GM10266 (cell line): ENCODE data around the gene GNAZ.

Experiments used
- DNase-seq: peaks from one replicate; pipeline ENCODE4 v3.0.0; 2012; ENCODE audit errors: extremely low spot score
- TF ChIP-seq, protein P1 (sequence below): IDR thresholded peaks from 2 replicates; pipeline ENCODE4 v1.5.1; 2012; ENCODE audit warnings: mild to moderate bottlenecking, low read depth; ENCODE audit not compliant: control insufficient read depth, insufficient read depth; ENCODE audit errors: missing control alignments

Gene GNAZ

DNA sequence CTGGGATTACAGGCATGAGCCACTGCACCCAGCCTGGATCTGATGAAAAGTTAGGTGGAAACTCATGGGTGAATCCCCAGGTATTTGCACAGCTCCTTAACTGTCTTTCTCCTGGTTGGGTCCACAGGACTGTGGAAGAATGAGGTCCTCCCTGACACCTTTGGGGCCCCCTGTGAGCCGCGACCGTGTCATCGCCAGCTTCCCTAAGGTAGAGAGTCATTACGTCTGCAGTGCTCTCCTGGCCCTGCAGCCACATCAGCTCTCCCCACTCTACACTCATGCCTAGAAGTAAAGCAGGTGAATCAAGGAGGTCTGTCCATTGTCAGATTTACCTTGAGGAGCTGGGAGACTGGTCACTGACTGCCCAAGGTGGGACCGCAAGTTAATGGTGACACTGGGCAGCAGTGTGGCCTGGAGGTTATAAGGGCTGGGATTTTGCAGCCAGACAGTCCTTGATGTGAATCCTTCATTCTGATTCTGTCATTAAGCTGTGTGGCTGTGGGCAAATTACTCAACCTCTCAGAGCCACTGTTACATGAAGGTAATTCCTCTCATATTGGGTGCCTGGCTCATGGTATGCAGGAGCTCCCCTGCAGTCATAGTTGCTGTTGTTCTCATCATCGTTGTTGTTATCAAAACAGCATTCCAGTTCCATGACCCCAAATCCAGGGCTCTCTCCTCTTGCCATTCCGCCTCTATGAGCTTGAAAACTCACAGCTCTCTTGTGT lies 76.3 kb downstream of the GNAZ start:
- TF ChIP-seq, protein P1, sequence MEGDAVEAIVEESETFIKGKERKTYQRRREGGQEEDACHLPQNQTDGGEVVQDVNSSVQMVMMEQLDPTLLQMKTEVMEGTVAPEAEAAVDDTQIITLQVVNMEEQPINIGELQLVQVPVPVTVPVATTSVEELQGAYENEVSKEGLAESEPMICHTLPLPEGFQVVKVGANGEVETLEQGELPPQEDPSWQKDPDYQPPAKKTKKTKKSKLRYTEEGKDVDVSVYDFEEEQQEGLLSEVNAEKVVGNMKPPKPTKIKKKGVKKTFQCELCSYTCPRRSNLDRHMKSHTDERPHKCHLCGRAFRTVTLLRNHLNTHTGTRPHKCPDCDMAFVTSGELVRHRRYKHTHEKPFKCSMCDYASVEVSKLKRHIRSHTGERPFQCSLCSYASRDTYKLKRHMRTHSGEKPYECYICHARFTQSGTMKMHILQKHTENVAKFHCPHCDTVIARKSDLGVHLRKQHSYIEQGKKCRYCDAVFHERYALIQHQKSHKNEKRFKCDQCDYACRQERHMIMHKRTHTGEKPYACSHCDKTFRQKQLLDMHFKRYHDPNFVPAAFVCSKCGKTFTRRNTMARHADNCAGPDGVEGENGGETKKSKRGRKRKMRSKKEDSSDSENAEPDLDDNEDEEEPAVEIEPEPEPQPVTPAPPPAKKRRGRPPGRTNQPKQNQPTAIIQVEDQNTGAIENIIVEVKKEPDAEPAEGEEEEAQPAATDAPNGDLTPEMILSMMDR, result no peak
- no peak for DNase-seq

DNA sequence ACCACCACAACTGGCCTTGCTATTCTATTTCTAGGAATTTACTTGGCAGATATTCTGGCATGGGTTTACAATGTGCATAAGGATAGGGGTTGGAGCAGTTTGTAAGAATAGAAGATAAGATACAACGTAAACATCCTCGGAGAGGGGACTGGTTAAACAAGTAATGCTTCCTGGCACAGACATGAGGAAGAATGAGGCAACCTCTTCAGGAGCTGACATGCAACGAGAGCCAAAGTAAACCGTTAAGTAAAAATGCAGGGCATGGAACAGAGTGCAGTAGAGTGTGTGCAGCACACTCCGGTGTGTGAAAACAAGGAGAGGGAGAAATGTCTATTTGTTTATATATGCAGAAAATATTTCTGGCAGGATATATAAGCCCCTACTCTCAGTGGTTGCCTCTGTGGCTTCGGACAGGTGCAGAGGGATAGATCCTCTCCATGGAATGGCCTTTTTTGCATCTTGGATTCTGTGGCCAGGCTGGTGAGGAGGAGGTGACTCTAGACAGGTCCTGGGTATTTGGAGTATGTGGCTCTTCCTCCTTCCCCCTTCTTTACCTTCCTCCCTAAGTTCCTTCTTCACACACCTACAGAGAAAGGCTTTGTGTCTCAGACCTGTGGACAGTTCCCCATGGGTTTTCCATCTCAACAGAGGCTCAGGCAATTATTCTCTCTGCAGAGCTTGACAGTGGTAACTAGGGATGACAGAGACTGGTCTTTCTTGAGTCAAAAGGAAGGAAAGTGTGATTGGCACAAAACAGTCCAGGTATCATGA lies 77.5 kb downstream of the GNAZ start:
- DNase-seq, result no peak
- TF ChIP-seq, protein P1, result no peak

DNA sequence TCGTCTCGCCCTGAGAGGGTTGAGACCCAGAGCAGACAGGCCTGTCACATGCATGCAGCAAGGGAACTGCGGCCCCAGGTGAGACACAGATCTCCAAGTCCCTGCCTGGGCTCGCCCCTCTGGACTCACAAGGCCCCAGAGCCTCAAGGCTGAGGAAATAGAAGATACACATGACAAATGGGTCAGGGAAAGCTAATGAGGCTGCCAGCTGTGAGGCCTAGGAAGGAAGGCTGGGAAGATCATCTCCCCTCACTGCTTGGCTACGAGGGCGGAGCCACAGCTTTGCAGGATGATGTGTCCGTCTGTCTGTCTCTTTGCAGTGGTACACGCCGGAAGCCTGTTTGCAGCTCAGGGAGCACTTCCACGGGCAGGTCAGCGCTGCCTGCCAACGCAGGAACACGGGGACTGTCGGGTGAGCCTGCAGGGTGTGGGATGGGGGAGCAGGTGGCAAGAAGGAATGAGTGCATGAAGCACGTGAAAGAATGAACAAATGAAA lies 79.5 kb downstream of the GNAZ start:
- TF ChIP-seq, protein P1, result no peak
- no peak for DNase-seq

DNA sequence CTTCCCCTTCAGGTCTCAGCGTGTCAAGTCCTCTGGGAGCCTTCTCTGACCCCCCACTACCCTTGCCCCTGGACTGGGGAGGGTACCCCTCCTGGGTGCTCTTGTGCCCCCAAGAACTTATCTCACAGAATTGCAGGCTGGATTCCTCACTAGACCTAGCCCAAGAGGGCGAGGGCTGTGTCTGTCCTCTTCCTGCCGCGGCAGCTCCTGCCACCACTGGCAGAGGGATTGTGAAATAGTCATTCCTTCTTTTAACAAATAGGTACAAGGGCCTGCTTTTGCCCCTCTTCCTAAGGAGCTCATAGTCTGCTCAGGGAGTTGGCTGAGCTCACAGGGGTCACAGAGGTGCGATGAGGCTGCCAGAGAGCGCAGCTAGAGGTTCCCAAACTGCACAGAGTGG lies 80.4 kb downstream of the GNAZ start:
- TF ChIP-seq, protein P1, result no peak
- no peak for DNase-seq

DNA sequence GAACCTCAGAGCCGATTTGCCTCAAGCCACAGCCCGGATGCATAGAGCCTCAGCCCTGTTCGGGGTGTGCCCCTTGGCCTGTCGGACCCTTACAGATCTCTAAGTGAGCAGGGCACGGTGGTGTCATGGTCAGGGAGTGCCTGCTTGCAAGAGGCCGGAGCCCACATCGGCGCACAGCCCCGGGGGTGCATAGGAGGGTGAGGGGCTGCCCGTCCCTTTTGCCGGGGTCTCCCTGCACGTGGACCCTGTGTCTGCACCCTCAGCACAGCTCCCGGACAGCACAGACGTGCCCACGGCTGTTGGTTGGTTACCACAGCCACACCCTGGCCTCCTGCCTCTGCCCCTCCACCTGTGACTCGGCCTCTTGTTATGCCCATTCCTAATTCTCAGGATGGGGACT lies 81.5 kb downstream of the GNAZ start:
- TF ChIP-seq, protein P1, result no peak
- no peak for DNase-seq

DNA sequence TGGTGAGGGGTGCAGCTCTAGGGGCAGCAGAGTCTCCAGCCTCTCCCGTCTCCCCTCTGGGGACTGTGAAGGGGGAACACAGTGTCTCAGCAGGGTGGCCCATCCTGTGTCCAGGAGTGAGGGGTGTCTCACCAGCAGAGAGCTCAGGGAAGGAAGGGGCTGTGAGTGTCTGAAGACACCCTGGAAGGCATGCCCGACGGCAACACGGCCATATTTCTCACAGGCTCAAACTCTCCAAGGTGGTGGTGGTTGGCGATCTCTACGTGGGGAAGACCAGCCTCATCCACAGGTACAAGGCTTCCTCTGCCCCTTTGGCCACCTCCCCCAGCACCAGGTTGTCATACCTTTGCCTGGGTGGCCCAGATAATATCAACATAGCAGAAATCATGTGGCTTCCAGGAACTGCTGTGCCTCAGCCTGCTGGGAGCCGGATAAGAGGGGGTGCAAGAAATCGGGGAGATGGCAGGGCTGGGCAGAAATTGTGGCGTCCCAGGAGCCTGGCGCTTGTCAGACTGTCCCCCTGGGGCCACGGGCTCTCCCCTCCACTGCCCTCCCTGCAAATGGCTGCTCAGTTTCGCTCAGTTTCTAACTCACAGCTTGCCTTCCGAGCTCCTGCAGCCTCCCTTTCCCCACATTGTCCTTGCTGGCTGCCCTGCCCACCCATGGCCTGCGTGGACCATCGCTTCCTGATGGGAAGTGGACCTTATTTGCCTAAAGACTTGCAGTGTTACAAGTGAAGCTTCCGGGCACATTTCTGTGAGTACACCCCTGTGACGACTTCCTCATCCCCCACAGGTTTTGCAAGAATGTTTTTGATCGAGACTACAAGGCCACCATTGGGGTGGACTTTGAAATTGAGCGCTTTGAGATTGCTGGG lies 82.2 kb downstream of the GNAZ start:
- no peak for DNase-seq
- TF ChIP-seq, protein P1, result no peak
